GM12891 (cell line): Measurements from ENCODE around the gene POTEB3.
"Not testable (repeated sequence)": the region's sequence is repeated elsewhere in the genome, so short reads cannot be mapped to it uniquely, and the experiment has no call there.

Experiments
- POLR2A ChIP-seq: IDR thresholded peaks from 2 replicates; pipeline ENCODE4 v1.6.1; 2011; ENCODE audit warnings: low read depth, low read length, control low read depth
- POLR2AphosphoS5 ChIP-seq: IDR thresholded peaks from 2 replicates; pipeline ENCODE4 v1.6.1; 2011; ENCODE audit warnings: low read depth, low read length, control low read depth

DNA sequence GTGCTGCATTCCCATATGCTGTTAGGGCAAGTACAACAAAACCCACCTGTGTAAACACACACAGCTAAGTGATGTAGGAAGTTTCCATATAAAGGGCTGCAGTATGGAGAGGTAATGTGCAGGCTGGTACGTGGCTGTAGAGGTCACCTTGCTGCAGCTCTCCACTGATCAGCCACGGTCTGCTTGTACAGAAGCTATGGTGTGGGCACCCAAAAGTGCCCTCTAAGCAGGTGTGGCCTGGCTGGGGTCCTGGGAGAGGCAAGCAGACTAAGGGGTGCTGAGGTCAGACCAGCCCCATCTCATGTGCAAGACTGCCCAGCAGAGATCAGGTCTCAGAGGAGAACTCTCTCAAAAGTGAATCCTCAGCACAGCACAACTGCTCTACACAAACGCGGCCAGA, 32.9 kb downstream of the POTEB3 start:
- not testable (repeated sequence) for TF ChIP-seq POLR2A, POLR2AphosphoS5
